22Rv1 (cell line): ENCODE data around the gene POLR2H.

Source experiments
- H3K27ac ChIP-seq: fragments of 450-650 bp; 2 replicates; pipeline ENCODE4 v1.5.1; 2017
- CTCF ChIP-seq: fragments of 450-650 bp; IDR thresholded peaks from 2 replicates; pipeline ENCODE4 v1.5.1; 2017; ENCODE audit warnings: mild to moderate bottlenecking
- ZFX ChIP-seq: fragments of 450-650 bp; IDR thresholded peaks from 2 replicates; pipeline ENCODE4 v1.6.1; 2017; ENCODE audit warnings: antibody characterized with exemption, borderline replicate concordance

The POLR2H gene

GRCh38 chr3:184387174-184387714 is 25.7 kb downstream of the POLR2H start:
- TF ChIP-seq CTCF, result no peak
- TF ChIP-seq ZFX, result no peak
- no peak overlapping the region for H3K27ac ChIP-seq

- H3K27ac ChIP-seq, result no peak overlapping the region
- TF ChIP-seq ZFX (no peak), CTCF (no peak)
Observed at GRCh38 chr3:184388164-184388935, 26.8 kb downstream of the POLR2H start.

GRCh38 chr3:184388936-184389230 is 27.4 kb downstream of the POLR2H start:
- TF ChIP-seq CTCF (no peak), ZFX (no peak)
- no peak overlapping the region for H3K27ac ChIP-seq

GRCh38 chr3:184389384-184389783 is 27.9 kb downstream of the POLR2H start:
- TF ChIP-seq ZFX (no peak), CTCF (no peak)
- H3K27ac ChIP-seq, result no peak overlapping the region

- TF ChIP-seq CTCF (no peak), ZFX (no peak)
- H3K27ac ChIP-seq, result no peak overlapping the region
Observed at GRCh38 chr3:184389935-184390528, 28.5 kb downstream of the POLR2H start.

GRCh38 chr3:184391266-184391665 is 29.8 kb downstream of the POLR2H start:
- no peak overlapping the region for H3K27ac ChIP-seq
- no peak for TF ChIP-seq ZFX
- no peak for TF ChIP-seq CTCF

- no peak for TF ChIP-seq CTCF
- TF ChIP-seq ZFX, result no peak
Observed at GRCh38 chr3:184395320-184395660, 33.8 kb downstream of the POLR2H start.

More at GRCh38 chr3:184395320-184395660, 33.8 kb downstream of the POLR2H start:
- no peak overlapping the region for H3K27ac ChIP-seq
